Measurements from ENCODE around the gene PARP14. TPM values are rescaled to one million over a fixed set of nuclear protein-coding genes. Genes with fewer than 3 reads are reported as not detected.

PARP14 gene
- total RNA-seq = 18.8 and 44.8 TPM in 2 replicates

GRCh38 chr3:122680475-122681283 lies at the start of gene PARP14:
TSS of gene PARP14 (plus strand) at chr3:122680839. CDS start at chr3:122680884, 45 bp downstream.

Other genes with a start within 250 kb of the PARP14 start
- 35.4 and 40.3 TPM in 2 replicates for gene KPNA1, start 165.9 kb upstream of the PARP14 start, total RNA-seq
- gene PARP9, start 116.5 kb upstream of the PARP14 start, total RNA-seq = 8.7 and 11.8 TPM in 2 replicates
- gene DTX3L, start 116.5 kb upstream of the PARP14 start, total RNA-seq = 9.4 and 15.2 TPM in 2 replicates
- gene PARP15, start 103.2 kb upstream of the PARP14 start, total RNA-seq = not detected in 2 replicates
- 10.1 and 14.1 TPM in 2 replicates for gene HSPBAP1, start 113.0 kb downstream of the PARP14 start, total RNA-seq
- gene SLC49A4, start 114.2 kb downstream of the PARP14 start, total RNA-seq = 34.7 and 35.4 TPM in 2 replicates

Data from tracheal epithelial cell (primary cell).